T-cell (primary cell): ENCODE results near the gene GBP3. TPM values are rescaled to one million over a fixed set of nuclear protein-coding genes. Genes with fewer than 3 reads are reported as not detected.

Experiments used
- ATAC-seq, 4 experiments: fragments of 200-7000 bp in 3 of 4; fragments of 150-1000 bp in 1 of 4; cut with Tn5 transposase; replicated peaks in 1 of 4; 1 replicate in 3 of 4; 2 replicates in 1 of 4; pipeline ENCODE4 v1.10.0; 2021; ENCODE audit warnings: moderate library complexity in 3 of 4, mild to moderate bottlenecking in 2 of 4, moderate number of reproducible peaks in 1 of 4
- CTCF ChIA-PET, 2 donors: fragments of 300-600 bp; sonication (Branson Sonifier 250); formaldehyde crosslinking; loops; one replicate each; lab custom pipeline; 2022; ENCODE audit warnings: antibody characterized with exemption in 2 of 2; lab: Charles Lee
- POLR2A ChIA-PET, 2 donors: fragments of 300-600 bp; sonication (Branson Sonifier 250); formaldehyde crosslinking; loops; one replicate each; lab custom pipeline; 2022; ENCODE audit warnings: antibody characterized with exemption in 2 of 2; lab: Charles Lee
- DNase-seq, 35 experiments: peaks; one replicate each; pipeline versions ENCODE4 v3.0.0 to v3.0.0-alpha.2; 2013 to 2023
- H3K27ac ChIP-seq: one replicate; pipeline ENCODE4 v1.5.1; 2013; ENCODE audit warnings: low read length
- H3K27me3 ChIP-seq, 2 experiments: replicated peaks in 1 of 2; 1 replicate in 1 of 2; 2 replicates in 1 of 2; pipeline versions ENCODE4 v1.6.1 to v1.7.0; 2013; ENCODE audit warnings: low read length in 1 of 2, mixed read lengths in 1 of 2; ENCODE audit not compliant: control insufficient read depth in 2 of 2, insufficient read depth in 2 of 2; ENCODE audit errors: extremely low read depth in 1 of 2
- H3K36me3 ChIP-seq, 2 donors: 1 replicate in 1 of 2; 2 replicates in 1 of 2; pipeline versions ENCODE4 v1.6.1 to v1.7.0; 2013; ENCODE audit warnings: low read length in 1 of 2; ENCODE audit not compliant: control insufficient read depth in 2 of 2, insufficient read depth in 1 of 2; ENCODE audit errors: extremely low read depth in 1 of 2
- H3K4me1 ChIP-seq, 2 experiments: 1 replicate in 1 of 2; 2 replicates in 1 of 2; pipeline versions ENCODE4 v1.6.1 to v1.7.0; 2013; ENCODE audit warnings: low read length in 2 of 2, mixed read lengths in 1 of 2; ENCODE audit not compliant: insufficient read depth in 2 of 2, control insufficient read depth in 1 of 2; ENCODE audit errors: extremely low read depth in 1 of 2
- H3K4me3 ChIP-seq, 2 donors: 1 replicate in 1 of 2; 2 replicates in 1 of 2; pipeline versions ENCODE4 v1.5.1 to v1.7.0; 2013; ENCODE audit warnings: mild to moderate bottlenecking in 2 of 2, low read length in 1 of 2, moderate library complexity in 1 of 2; ENCODE audit not compliant: control insufficient read depth in 1 of 2; ENCODE audit errors: extremely low read depth in 1 of 2
- H3K9me3 ChIP-seq: 2 replicates; pipeline ENCODE4 v1.7.0; 2013
- H3K27ac Mint-ChIP-seq, 2 donors: one replicate each; pipeline ENCODE4 v1.8.0; 2020 to 2021; ENCODE audit warnings: mild to moderate bottlenecking in 2 of 2, mixed read lengths in 2 of 2
- H3K27me3 Mint-ChIP-seq, 2 donors: one replicate each; pipeline ENCODE4 v1.8.0; 2021 to 2022; ENCODE audit warnings: mixed read lengths in 2 of 2
- H3K36me3 Mint-ChIP-seq: one replicate; pipeline ENCODE4 v1.8.0; 2021; ENCODE audit warnings: mixed read lengths
- H3K4me1 Mint-ChIP-seq, 3 donors: one replicate each; pipeline ENCODE4 v1.8.0; 2020 to 2022; ENCODE audit warnings: mixed read lengths in 3 of 3, mild to moderate bottlenecking in 1 of 3
- H3K4me3 Mint-ChIP-seq, 3 donors: one replicate each; pipeline ENCODE4 v1.8.0; 2020 to 2022; ENCODE audit warnings: mild to moderate bottlenecking in 3 of 3, mixed read lengths in 3 of 3, moderate library complexity in 3 of 3
- H3K9me3 Mint-ChIP-seq, 3 donors: one replicate each; pipeline ENCODE4 v1.8.0; 2020 to 2022; ENCODE audit warnings: mixed read lengths in 3 of 3
- WGBS: methylation state at CpG from one replicate; pipeline ENCODE4 v1.1.5; 2013; ENCODE audit warnings: missing lambda C conversion rate; ENCODE audit not compliant: insufficient coverage; 5-methylcytosine and 5-hydroxymethylcytosine counted together
- total RNA-seq, 35 experiments: library from RNA in 6 of 35; stranded (reverse) in 6 of 35; fragments of 120-200 nt in 1 of 35; gene quantifications; one replicate each; pipeline versions ENCODE4 v1.2.1 to v1.2.4 and lab custom pipeline; 2013 to 2026

Gene GBP3
- total RNA-seq, 5 donors from 2014 or later (not counting 1 experiment from before 2014, with no cell fraction given) = 26.7 to 52.0 (median 39.2) TPM

GRCh38 chr1:89043940-89044339, 21.3 kb upstream of the GBP3 start:
- DNase-seq (no peak), ATAC-seq (no peak)
- H3K4me1 ChIP-seq = no peaks in the 10 kb centered on the region
- no peak overlapping the region for H3K27ac ChIP-seq
- CTCF ChIA-PET = no interaction called here
- H3K27me3 ChIP-seq = no peaks in the 10 kb centered on the region
- whole genome bisulfite sequencing = 82% methylated on average over 4 of the region's 5 CpGs
- Mint-ChIP-seq H3K36me3 (peaks cover 24% of the 10 kb centered on the region), H3K27ac (no peak overlapping the region), H3K9me3 (peaks cover 0 to 5% (median 0%) of the 10 kb centered on the region in 3 donors), H3K4me1 (peaks cover 22 to 27% (median 26%) of the 10 kb centered on the region in 3 donors), H3K4me3 (no peak overlapping the region), H3K27me3 (no peaks in the 10 kb centered on the region)
- POLR2A ChIA-PET = no interaction called here
- no peak overlapping the region for H3K4me3 ChIP-seq
- peaks cover 0 to 3% of the 10 kb centered on the region in 2 donors for H3K36me3 ChIP-seq
- no peaks in the 10 kb centered on the region for H3K9me3 ChIP-seq

DNA sequence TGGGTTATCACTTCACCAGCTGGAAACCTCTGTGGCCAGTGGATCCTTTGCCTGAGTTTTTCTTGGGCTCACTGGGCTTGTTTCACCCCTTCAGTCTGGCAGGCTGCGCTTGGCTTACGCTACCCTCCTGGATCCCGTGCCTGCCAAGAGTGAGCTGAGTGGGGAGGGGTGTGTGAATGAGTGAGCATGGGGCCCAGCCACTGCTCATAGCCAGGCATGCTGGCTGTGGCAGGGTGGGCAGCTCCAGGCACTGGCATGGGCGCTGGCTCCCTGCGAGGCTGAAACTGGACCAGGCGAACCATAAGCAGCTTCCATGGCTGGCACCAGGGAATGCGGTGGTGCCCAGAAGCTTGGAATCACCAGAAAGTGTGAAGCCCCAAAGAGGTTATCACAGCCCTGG, 19.8 kb upstream of the GBP3 start:
- no peak for DNase-seq
- peaks cover 15% of the 10 kb centered on the region for H3K36me3 Mint-ChIP-seq
- peaks cover 26 to 37% (median 34%) of the 10 kb centered on the region in 3 donors for H3K4me1 Mint-ChIP-seq
- 99% methylated on average over 7 of the region's 7 CpGs for WGBS
- H3K27me3 Mint-ChIP-seq = no peaks in the 10 kb centered on the region
- POLR2A ChIA-PET = no interaction called here
- no peaks in the 10 kb centered on the region for H3K27me3 ChIP-seq
- no peak overlapping the region for H3K4me3 ChIP-seq
- peaks cover 0 to 2% of the 10 kb centered on the region in 2 donors for H3K36me3 ChIP-seq
- H3K9me3 Mint-ChIP-seq = peaks cover 0 to 5% (median 0%) of the 10 kb centered on the region in 3 donors
- H3K9me3 ChIP-seq = no peaks in the 10 kb centered on the region
- no peak overlapping the region for H3K27ac Mint-ChIP-seq
- no peak overlapping the region for H3K4me3 Mint-ChIP-seq
- no peak overlapping the region for H3K27ac ChIP-seq
- ATAC-seq = no peak
- CTCF ChIA-PET = interaction anchor here (0.6 to 1.2 kb wide), 2 partner anchors 164 to 205 kb away, joined by 3 read pairs; no protein-coding TSS in a partner anchor
- no peaks in the 10 kb centered on the region for H3K4me1 ChIP-seq

- WGBS = no CpG with 5 or more reads among the region's 1 CpG
- no peaks in the 10 kb centered on the region for H3K4me1 ChIP-seq
- H3K36me3 ChIP-seq = peaks cover 0 to 2% of the 10 kb centered on the region in 2 donors
- CTCF ChIA-PET = interaction anchor here (0.6 to 1.4 kb wide), 4 partner anchors 21 to 163 kb away, joined by 3 to 5 read pairs (median 3); partner anchors contain the start of gene GBP2 (in 1 of the 2)
- H3K4me3 ChIP-seq = no peak overlapping the region
- DNase-seq (no peak), ATAC-seq (no peak)
- no peak overlapping the region for H3K27ac ChIP-seq
- H3K36me3 Mint-ChIP-seq = peaks cover 15% of the 10 kb centered on the region
- H3K27me3 Mint-ChIP-seq = no peaks in the 10 kb centered on the region
- POLR2A ChIA-PET = interaction anchor here in 1 of 2 donors (0.6 kb wide), 1 partner anchor 12 kb away, joined by 3 read pairs; no protein-coding TSS in a partner anchor
- H3K9me3 Mint-ChIP-seq = peaks cover 0 to 5% (median 0%) of the 10 kb centered on the region in 3 donors
- no peaks in the 10 kb centered on the region for H3K9me3 ChIP-seq
- H3K4me1 Mint-ChIP-seq = peaks cover 26 to 37% (median 34%) of the 10 kb centered on the region in 3 donors
- H3K27ac Mint-ChIP-seq = peak overlapping the region in 1 of 2 donors; percentile 37
- no peaks in the 10 kb centered on the region for H3K27me3 ChIP-seq
- H3K4me3 Mint-ChIP-seq = no peak overlapping the region
Measured at GRCh38 chr1:89041721-89042120, 19.1 kb upstream of the GBP3 start.

DNA sequence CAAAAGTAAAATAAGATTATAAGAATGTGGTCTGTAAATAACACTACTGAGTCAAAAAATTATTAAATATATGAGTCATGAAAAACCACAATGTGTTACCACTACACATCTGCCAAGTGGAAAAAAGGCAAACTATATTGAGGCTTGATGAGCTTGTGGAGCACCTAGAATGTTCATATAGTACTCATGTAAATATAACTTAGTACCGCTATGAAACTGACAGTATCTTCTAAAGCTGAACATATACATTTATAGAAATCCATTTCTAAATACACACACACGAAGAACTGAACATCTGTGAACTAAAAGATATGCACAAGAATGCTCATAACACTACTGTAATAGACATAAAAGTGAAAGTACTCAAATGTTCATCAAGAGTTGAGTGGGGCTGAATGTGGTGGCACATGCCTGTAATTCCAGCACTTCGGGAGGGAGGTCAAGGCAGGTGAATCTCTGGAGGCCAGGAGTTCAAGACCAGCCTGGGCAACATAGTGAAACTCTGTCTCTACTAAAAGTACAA, 18.5 kb upstream of the GBP3 start:
- H3K9me3 ChIP-seq = no peaks in the 10 kb centered on the region
- no peak overlapping the region for H3K4me3 ChIP-seq
- Mint-ChIP-seq H3K27ac (peak overlapping the region; percentile 2 to 37), H3K9me3 (peaks cover 0 to 5% (median 0%) of the 10 kb centered on the region in 3 donors), H3K27me3 (no peaks in the 10 kb centered on the region), H3K36me3 (peaks cover 15% of the 10 kb centered on the region), H3K4me3 (no peak overlapping the region), H3K4me1 (peaks cover 26 to 37% (median 34%) of the 10 kb centered on the region in 3 donors)
- DNase-seq (no peak), ATAC-seq (peak in 2 of 4 experiments; percentile 51 to 55)
- WGBS = no CpG with 5 or more reads among the region's 3 CpGs
- H3K27ac ChIP-seq = no peak overlapping the region
- CTCF ChIA-PET = interaction anchor here in 1 of 2 donors (0.6 to 1.4 kb wide), 3 partner anchors 21 to 85 kb away, joined by 3 to 5 read pairs (median 3); partner anchors contain the start of gene GBP2
- peaks cover 0 to under 1% of the 10 kb centered on the region in 2 donors for H3K36me3 ChIP-seq
- POLR2A ChIA-PET = interaction anchor here in 1 of 2 donors (0.6 kb wide), 1 partner anchor 12 kb away, joined by 3 read pairs; no protein-coding TSS in a partner anchor
- H3K4me1 ChIP-seq = no peaks in the 10 kb centered on the region
- H3K27me3 ChIP-seq = no peaks in the 10 kb centered on the region

- no peaks in the 10 kb centered on the region for H3K9me3 ChIP-seq
- no peak overlapping the region for H3K4me3 Mint-ChIP-seq
- DNase-seq = no peak
- peaks cover 15% of the 10 kb centered on the region for H3K36me3 Mint-ChIP-seq
- no peak overlapping the region for H3K27ac ChIP-seq
- ATAC-seq = no peak
- H3K27me3 Mint-ChIP-seq = no peaks in the 10 kb centered on the region
- no peaks in the 10 kb centered on the region for H3K4me1 ChIP-seq
- ChIA-PET POLR2A (no interaction called here), CTCF (no interaction called here)
- no peak overlapping the region for H3K27ac Mint-ChIP-seq
- peaks cover 0 to 5% (median 0%) of the 10 kb centered on the region in 3 donors for H3K9me3 Mint-ChIP-seq
- WGBS = no CpG with 5 or more reads among the region's 1 CpG
- H3K36me3 ChIP-seq = no peaks in the 10 kb centered on the region
- peaks cover 31 to 41% (median 40%) of the 10 kb centered on the region in 3 donors for H3K4me1 Mint-ChIP-seq
- no peaks in the 10 kb centered on the region for H3K27me3 ChIP-seq
- H3K4me3 ChIP-seq = no peak overlapping the region
Measured at GRCh38 chr1:89040315-89040626, 17.6 kb upstream of the GBP3 start.

DNA sequence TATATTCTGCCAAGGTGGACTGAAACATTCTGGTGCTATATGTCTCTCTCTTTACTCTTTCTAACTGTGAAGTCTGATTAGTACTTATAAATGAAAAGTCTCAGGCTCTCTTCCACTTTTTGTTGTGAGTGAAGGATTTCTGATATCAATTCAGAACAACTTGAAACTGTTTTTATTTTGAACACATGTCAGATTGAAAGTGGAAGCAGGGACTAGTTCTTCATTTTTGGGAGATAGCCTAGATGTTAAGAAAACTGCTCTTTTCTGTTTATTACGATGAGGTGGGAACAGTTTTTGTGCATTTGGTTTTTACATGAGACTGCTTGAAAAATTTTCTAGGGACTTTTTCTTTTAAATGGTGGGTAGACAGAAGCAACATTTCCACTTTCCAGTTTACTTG, 14.5 kb upstream of the GBP3 start:
- Mint-ChIP-seq H3K36me3 (peaks cover 6% of the 10 kb centered on the region), H3K27ac (no peak overlapping the region), H3K4me1 (peaks cover 61 to 68% (median 66%) of the 10 kb centered on the region in 3 donors), H3K4me3 (no peak overlapping the region), H3K27me3 (no peaks in the 10 kb centered on the region), H3K9me3 (peaks cover 2 to 10% (median 6%) of the 10 kb centered on the region in 3 donors)
- H3K27me3 ChIP-seq = no peaks in the 10 kb centered on the region
- peaks cover 0 to 6% of the 10 kb centered on the region in 2 donors for H3K36me3 ChIP-seq
- H3K4me1 ChIP-seq = peaks cover 3 to 14% of the 10 kb centered on the region in 2 experiments
- ATAC-seq (no peak), DNase-seq (no peak)
- no peaks in the 10 kb centered on the region for H3K9me3 ChIP-seq
- no peak overlapping the region for H3K4me3 ChIP-seq
- no peak overlapping the region for H3K27ac ChIP-seq
- WGBS = 100% methylated on average over 1 of the region's 1 CpG
- ChIA-PET CTCF (interaction anchor here in 1 of 2 donors (0.5 kb wide), 1 partner anchor 39 kb away, joined by 4 read pairs; no protein-coding TSS in a partner anchor), POLR2A (no interaction called here)
